ENCODE measurements around the gene GTF3C5.
"Not testable (repeated sequence)": the region's sequence is repeated elsewhere in the genome, so short reads cannot be mapped to it uniquely, and the experiment has no call there.

Gene GTF3C5

DNA sequence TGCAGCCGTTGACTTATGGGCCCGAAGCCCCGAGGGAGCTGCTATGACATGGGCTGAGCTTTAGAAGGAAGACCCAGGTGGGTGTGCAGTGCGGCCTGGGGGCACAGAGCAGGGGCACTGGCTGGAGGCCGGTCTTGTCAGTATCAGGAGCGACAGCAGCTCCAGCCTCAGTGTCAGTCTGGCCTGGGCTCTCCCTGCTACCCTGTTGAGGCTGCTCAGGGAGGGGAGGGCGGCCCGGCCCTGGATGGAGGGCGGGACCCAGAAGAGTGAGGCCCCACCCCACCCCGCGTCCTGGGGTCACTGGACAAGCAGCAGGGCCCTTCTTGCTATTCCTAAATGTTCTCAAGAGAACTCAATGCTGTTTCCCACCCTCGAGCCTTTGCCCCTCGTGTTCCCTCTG is 34.3 kb upstream of the GTF3C5 start:
- DNase-seq (ENCODE audit: low spot score) = no peak

DNA sequence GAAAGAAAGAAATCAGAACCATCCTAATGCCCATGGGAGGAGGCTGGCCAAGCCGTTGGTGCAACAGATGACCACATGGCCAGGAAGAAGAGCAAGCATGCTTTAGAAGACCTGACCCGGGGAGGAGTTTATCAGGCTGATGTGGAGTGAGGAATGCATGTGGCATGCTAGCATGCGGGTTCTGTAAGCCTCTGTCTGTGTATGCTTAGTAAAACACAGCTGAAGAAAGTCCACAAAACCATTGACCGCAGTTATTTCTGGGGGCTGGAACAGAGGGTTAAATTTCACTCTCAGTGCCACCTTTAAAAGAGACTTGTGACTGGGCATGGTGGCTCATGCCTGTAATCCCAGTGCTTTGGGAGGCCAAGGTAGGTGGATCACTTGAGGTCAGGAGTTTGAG is 33.2 kb upstream of the GTF3C5 start:
- DNase-seq (ENCODE audit: low spot score) = no peak

DNA sequence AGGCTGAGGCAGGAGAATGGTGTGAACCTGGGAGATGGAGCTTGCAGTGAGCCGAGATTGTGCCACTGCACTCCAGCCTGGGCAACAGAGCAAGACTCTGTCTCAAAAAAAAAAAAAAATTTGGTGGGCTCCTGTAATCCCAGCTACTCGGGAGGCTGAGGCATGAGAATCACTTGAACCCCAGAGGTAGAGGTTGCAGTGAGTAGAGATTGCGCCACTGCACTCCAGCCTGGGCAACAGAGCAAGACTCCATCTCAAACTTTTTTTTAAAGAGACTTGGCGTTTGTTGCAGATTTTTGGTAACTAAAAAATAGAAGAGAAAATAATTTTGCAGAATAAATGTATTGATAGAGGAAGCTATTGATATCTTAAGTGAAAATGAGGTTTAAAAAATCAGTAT is 32.6 kb upstream of the GTF3C5 start:
- not testable (repeated sequence) for DNase-seq (ENCODE audit: low spot score)

DNA sequence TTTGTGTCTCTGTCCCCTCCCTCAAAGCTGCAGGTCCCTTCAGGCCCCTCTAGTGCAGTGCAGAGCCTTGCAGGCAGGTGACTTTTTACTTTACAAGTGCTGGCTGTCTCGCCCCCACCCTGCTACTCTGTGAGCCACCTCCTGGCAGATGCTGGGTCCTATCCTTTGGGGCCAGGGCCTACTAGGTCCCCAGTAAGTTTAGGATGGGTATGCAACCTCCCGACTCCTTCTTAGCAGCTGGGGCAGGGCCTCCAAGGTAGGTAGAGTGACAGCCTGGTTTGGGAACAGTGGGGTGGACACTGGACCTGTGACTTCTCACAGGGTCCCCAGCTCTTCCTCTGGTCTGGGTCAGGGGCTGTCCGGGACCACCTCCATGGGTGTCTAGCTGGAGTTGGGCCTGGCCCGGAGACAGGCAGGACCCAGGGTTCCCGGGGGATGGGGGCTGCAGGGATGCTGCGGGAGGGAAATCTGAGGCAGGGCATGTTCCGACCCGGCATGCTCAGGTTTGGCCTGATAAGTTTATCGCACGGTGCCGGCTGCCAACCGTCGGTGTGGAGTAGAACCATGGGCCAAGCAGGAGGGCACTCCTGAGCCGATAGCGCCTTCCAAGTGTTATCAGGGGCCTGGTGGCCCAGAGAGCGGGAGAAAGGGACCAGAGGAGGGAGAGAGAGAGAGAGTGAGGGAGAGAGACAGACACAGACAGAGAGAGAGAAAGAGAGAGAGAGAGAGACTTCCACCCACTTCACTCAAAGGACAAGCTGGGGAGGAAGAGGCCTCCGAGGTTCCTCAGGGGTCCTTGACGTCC is 31.8 kb upstream of the GTF3C5 start:
- DNase-seq (ENCODE audit: low spot score) = no peak

DNA sequence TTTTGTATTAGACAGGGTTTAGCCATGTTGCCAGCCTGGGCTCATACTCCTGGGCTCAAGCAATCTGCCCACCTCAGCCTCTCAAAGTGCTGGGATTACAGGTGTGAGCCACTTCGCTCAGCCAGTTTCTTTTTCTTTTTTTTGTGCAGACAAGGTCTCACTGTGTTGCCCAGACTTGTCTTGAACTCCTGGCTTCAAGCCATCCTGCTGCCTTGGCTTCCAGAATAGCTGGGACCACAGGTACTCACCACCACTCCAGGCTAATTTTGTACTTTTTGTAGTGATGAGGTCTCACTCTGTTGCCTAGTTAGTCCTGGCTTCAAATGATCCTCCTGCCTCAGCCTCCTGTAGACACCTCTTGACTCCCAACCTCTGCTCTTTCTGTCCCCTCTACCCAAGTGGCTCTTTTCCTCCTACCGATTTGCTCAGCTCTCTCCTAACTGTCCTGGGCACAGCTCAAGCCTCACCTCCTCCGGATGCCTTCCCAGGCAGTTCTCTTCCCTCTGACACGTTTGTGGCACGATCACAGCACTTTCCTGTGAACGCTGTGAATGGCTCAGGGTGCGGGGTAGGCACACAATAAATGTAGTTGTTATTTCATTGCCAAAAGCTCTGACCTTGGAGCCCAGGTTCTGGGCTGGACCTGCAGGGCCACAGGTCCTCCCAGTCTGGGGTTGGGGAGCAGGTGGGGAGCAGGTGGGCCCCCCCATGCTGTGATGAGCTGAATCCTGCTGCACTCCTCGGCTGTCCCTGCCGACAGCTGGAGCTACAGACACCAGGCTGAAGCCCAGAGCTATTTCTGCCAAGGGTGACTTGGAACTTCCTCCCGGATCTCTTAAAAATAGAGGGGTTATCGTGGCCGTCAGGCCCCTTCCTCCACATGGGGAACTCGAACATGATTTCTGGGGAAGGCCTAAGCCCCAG is 28.4 kb upstream of the GTF3C5 start:
- DNase-seq (ENCODE audit: low spot score) = no peak

DNA sequence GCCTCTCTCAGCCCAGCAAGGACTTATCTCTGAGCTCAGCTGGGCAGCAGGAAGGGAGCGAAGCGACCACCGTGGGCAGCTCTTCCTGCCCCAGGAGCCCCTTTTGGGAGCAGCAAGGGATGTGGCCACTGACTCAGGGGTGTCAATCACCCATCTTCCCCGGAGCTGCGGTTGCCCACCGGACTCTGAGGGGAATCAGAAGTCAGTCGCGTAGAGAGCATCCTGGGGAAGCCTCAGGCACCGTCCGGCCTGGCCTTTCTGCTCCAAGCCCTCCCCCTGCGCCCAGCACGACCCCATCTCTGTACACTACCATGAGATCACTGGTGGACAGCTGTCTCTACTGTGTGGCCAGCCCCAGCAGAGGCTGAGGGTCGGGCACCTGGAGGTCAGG is 27.7 kb upstream of the GTF3C5 start:
- no peak for DNase-seq (ENCODE audit: low spot score)

DNA sequence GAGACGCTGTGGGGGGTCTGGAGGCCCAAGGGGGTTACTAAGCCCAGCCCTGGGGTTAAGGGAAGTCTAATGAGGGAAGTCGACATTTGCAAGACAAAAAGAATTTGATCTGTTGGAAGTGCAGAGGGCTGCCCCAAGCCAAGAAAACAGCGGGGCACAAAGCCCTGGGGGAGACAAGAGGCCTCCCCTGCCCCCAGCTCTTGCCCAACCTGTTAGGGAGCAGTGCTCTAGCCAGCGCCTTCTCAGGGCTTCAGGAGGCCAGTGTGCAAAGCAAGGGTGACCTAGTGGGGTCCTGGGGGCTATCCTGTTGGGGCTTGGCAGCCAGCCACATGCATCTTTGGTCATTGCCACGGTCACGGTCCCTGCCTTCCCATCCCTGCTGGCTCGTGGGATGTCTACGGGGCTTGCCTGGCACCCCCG is 27.1 kb upstream of the GTF3C5 start:
- no peak for DNase-seq (ENCODE audit: low spot score)

DNA sequence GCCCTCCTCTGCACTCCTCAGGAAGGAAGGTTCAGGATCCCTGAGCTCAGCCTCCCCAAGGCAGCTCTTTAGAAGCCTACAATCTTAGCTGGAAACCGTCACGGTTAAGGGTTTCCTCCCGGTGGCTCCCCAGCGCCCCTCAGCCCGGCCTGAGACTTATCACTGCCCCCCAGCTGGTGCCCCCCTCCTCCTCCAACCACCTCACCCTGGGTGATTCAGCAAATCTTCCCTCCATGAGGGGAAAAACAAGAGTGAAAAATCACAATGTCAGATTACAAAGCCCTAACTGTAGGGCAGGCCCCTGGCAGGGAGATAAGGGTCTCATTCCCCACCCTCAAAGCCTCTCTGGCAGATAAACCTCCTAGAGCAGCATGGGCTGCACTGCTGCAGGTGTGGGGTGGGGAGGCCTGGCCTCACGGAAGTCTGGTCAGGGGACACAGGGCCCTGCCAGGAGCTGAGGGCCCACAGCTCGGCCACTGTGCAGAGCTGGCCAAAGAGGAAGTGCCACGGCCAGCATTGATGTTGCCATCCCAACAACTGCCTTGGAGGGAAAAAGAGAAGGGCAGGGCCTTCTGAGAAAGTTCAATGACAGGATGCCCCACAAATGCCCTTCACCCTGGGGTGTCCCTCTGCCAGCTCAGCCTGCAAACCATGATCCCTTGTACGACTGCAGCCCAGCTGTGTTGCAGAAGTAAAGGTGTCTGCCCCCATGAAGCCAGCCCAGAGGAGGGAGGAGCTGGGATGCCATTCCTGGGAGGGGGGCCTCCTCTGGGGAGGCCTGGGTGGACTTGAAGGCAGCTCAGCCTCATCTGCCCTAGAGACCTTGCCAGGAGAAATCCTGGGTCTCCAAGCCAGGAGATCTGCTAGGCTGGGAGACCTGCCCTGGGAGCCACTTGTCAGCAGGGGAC is 26.5 kb upstream of the GTF3C5 start:
- DNase-seq (ENCODE audit: low spot score) = no peak

DNA sequence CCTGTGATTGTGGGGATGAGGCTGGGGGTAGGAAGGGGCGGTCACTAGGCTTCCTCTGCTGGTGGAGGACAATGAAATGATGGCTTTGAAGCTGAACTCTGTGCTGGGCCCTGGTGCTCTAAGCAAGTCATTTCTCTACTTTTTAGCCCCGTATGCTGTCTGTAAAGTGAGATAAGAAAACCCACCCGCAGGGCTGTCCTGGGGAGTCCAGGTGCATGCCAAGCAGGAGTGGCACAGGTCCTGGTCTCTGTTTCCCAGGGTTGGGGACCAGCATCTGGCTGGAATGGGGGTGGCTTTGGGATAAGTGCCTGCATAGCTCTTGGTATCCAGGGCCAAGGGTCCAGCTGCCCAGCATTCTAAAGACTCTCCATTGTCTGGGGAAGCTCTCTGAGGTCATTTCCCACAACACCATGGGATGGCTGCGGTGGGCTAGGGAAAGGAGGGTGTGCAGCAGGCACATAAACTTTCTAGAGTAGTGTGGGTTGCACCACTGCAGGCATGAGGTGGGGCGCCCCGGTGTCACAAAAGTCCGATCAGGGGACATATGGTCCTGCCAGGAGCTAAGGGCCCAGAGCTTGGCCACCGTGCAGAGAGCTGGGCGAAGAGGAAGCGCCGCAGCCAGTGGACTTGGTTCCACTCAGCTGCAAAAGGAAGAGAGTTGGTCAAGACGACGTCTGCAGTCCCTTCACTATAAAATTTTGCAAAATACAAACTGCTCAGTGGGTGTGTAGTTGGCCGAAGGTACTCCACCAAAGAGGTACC is 25.6 kb upstream of the GTF3C5 start:
- no peak for DNase-seq (ENCODE audit: low spot score)

DNA sequence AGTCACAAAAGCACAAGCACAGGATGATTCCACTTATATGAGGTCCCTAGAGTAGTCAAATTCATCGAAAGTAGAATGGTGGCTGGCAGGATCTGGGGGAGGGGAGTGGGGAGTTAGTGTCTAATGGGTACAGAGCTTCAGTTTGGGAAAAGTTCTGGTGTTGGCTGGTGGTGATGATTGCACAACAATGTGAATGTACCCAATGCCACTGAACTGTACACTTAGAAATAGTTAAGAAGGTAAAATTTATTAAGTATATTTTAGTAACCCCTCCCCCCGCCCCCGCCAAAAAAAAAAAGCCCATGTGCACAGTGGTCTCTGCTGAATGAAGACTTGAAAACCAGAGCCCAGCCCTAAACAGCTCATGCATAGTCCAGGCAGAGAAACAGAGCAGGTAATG is 24.8 kb upstream of the GTF3C5 start:
- no peak for DNase-seq (ENCODE audit: low spot score)

DNA sequence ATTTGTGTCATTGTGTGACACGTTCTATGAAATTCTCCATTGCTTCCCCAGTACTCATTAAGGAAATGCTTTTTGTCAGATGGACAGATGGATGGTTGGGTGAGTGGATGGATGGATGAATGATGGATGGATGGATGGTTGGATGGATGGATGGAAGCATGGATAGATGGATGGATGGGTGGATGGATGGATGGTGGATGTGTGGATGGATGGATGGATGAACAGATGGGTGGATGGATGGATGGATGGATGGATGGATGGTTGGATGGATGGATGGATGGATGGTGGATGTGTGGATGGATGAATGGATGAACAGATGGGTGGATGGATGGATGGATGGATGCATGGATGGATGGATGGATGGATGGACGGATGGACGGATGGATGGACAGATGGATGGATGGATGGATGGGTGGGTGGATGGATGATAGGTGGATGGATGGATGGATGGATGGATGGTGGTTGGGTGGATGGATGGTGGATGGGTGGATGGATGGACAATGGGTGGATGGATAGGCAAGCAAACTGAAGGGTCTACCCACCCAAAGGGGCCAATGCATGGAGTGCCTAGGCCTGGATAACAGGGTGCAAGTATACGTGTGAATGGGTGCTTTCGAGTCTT is 24.0 kb upstream of the GTF3C5 start:
- no peak for DNase-seq (ENCODE audit: low spot score)

DNA sequence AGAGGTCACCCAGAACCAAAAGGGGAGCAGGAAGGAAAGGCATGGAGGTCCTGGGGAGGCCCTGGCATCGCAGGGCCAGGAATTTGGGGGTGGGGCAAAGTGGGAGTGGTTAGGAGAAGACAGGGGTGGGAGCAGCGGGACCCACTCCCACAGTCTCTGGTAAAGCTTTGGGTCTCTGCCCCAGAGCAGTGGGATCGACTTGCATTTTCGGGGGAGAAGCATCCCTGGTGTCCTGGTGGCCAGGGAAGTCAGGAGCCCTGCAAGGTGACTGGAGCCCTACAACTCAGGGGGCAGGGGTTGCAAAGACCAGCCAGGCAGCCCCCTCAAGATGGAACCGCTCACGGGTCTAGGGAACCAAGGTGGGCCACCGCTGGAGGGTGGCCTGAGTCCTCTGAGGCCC is 22.4 kb upstream of the GTF3C5 start:
- DNase-seq (ENCODE audit: low spot score) = no peak

DNA sequence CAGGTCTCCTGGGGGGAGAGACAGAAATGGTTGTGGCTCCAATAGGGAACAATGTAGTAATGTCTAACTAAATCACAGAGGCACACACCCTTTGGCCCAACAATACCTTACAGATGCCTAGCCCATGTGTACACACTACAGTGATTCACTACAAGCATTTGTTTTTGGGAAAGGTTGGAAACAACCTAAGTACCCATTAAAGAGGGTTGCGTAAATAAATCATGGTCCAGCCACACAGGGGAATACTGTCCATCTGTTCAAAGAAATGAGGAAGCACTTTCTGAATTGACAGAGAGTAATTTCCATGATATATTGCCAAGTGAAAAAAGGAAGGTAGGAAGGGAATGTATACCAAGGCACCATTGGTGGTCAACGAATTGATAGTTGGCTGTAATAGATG is 22.0 kb upstream of the GTF3C5 start:
- no peak for DNase-seq (ENCODE audit: low spot score)

DNA sequence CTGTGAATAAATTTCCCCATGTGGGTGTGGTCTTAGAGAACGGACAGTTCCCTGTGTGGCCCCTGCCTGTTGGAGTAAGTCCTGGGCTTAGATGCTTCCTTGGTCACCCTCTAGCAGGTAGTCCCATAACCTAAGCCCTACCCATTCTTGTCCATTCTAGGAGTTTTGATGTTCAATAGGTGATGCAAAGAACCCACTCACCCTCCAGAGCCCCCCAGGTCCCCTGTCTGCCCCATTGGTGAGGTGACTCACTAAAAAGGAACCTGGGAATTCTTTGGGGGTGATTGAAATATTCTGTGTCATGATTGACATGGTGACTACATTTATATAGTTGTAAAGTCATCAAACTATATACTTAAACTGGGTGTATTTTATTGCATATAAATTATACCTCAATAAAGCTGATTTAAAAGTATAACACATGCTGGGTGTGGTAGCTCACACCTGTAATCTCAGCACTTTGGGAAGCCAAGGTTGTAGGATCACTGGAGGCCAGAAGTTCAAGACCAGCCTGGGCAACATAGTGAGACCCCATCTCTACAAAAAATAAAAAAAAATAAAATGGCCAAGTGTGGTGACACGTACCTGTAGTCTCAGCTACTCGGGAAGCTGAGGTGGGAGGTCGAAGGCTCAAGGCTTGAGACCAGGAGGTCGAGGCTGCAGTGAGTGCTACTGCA is 20.8 kb upstream of the GTF3C5 start:
- DNase-seq (ENCODE audit: low spot score) = no peak

DNA sequence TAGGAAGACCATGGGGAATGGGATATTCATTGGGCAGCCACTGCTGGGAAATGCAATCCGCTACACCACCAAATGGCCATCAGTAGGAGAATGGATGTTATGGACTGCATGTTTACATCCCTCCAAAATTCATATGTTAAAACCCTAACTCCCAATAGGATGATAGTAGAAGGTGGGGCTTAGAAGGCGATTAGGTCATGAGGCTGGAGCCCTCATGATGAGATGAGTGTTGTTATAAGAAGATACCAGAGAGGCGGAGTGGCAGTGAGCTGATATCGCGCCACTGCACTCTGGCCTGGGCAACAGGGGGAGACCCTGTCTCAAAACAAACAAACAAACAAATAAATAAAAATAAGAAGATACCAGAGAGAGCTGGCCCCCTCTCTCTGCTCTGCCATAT is 16.1 kb upstream of the GTF3C5 start:
- DNase-seq (ENCODE audit: low spot score) = no peak

DNA sequence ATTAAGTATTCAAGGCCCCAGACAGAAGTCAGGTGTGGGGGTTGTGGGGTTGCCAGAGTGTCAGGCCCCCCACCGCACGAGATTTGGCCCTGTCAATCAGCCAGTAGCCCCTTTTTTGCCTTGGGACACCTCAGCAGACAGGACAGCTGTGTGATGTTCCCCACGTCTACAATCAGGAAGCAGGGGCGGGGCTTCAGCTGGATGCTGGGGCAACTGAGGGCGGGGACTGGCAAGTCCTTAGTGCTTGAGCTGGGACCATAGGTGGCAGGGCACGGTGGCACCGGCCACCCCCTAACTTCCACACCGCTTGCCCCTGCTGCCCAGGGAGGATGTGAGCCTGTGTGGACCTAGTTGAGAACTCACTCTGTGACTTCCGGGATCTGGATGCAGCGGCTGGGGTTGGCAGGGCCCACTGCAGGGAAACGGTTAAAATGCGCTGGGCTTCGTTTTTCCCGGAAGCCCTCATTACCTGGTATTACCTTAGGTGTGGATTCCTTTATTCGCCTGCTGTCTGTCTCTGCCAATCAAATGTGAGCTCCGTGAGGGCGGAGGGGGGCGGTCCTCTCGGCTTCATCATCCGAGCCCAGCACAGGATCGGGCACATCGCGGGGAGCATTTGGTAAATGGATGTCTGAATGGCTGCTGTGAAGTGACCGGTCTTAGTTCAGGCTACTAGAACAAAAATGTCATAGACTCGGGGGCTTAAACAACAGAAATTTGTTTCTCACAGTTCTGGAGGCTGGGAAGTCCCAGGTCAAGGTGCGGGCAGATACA is 7.5 kb upstream of the GTF3C5 start:
- DNase-seq (ENCODE audit: low spot score) = no peak

DNA sequence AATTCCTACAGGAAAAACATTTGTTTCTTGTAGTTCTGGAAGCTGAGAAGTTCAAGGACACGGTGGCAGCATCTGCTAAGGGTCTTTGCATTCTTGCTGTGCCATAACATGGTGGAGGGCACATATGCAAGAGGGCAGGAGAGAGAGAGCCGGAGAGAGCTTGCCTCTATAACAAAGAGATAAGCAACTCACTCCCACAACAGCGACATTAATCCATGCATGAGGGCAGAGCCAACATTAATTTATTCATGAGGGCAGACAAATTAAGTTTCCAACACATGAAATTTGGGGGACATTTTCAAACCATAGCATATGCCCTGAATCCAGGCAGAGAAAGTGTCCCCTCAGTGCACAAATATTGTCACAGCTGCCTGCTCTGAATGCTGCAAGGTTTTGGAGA is 4.4 kb upstream of the GTF3C5 start:
- DNase-seq (ENCODE audit: low spot score) = no peak

DNA sequence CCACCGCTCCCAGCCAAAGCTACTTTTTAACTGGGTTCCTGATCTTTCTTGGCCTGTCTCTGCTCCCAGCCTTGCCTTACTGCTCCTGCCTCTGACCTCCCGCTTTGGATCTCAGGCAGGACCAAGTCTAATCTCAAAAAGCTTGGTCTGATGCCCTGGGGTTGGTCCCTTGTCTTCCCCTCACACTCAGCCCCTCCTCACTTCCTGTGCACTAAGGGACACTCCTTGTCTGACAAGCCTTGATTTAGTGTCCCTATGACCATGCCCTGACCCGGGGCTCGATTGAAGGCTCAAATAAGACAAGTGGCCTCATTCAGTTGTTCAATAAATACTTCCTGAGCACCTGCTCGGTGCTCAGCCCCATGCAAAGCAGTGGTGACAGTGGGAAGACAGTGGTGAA is 3.7 kb upstream of the GTF3C5 start:
- DNase-seq (ENCODE audit: low spot score) = no peak

DNA sequence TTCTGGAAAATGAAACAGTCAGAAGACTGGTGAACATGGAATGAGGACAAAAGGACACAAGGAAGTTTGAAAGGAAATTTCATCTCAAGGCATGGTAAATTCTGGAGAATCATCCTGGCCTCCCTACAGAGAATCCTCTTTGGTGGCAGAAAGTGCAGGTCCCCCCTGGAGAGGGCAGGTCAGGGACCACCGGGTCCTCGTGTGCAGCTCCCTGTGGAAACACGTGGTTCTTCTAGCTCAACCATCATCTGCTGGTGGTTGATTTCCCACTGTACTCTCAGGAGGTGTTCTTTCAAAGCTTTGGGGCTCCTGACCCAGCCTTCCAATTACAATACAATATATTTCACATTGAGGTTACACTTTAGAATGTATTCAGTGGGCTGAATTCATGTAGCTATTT is 2.6 kb upstream of the GTF3C5 start:
- no peak for DNase-seq (ENCODE audit: low spot score)

DNA sequence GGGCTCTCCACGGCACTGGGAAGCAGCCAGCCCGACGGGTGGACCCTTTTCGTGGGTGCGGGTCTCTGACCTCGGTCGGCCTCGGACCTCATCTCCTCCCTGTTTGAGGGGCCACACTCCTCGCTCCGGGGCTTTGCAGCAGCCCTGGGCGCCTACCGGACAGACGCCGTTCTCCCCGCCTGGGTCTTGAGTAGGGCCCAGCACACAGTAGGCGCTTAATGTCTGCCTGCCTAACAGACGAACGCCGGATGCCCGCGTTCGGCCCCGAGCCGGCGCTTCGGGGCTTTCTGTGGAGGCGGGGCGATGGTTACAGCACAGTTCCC is 842 bp upstream of the GTF3C5 start:
- DNase-seq (ENCODE audit: low spot score) = peak; percentile 27
